ENCODE results near the gene JDP2. TPM values are rescaled to one million over a fixed set of nuclear protein-coding genes. Genes with fewer than 3 reads are reported as not detected.

JDP2 gene
- total and polyA plus RNA-seq, 2 of the 4 experiments (the other 2 are of a cell fraction), result 35.7 to 38.4 TPM

GRCh38 chr14:75501080-75501479, 73.3 kb downstream of the JDP2 start:
- dilution Hi-C loops (cut with HindIII; ENCODE audit: low sequenced_read_pairs, unreplicated experiment), result no loop called here
- DNase-seq, result no peak
- no peak overlapping the region for H2AK5ac ChIP-seq (ENCODE audit: low read depth, low read length)
- H3K56ac ChIP-seq (ENCODE audit: extremely low read depth, insufficient read depth, low read length), result no peak overlapping the region
- no peak for TF ChIP-seq POLR2A (IDR thresholded peaks at IDR 0.05; ENCODE audit: low read depth, low read length)
- TF ChIP-seq ELK1 (IDR thresholded peaks at IDR 0.05; ENCODE audit: borderline replicate concordance, low read depth, low read length), result no peak
- no peak for TF ChIP-seq MAFK (IDR thresholded peaks at IDR 0.05; ENCODE audit: low read depth, low read length)
- no peak for TF ChIP-seq BHLHE40 (IDR thresholded peaks at IDR 0.05; ENCODE audit: low read depth, low read length)
- TF ChIP-seq RCOR1 (IDR thresholded peaks at IDR 0.05; ENCODE audit: insufficient replicate concordance, low read length), result no peak
- no peak for TF ChIP-seq MXI1 (IDR thresholded peaks at IDR 0.05; ENCODE audit: borderline replicate concordance, low read depth, low read length)
- TF ChIP-seq SMC3 (IDR thresholded peaks at IDR 0.05; ENCODE audit: low read depth, low read length), result no peak
- TF ChIP-seq RAD21 (IDR thresholded peaks at IDR 0.05; ENCODE audit: low read length), result no peak
- TF ChIP-seq USF2 (IDR thresholded peaks at IDR 0.05; ENCODE audit: low read depth, low read length), result no peak
- no peak for TF ChIP-seq NFE2L2 (IDR thresholded peaks at IDR 0.05; ENCODE audit: low read depth, low read length)
- TF ChIP-seq MAZ (IDR thresholded peaks at IDR 0.05; ENCODE audit: borderline replicate concordance, low read depth, low read length), result no peak
- TF ChIP-seq CTCF (conservative IDR thresholded peaks at IDR 0.05; ENCODE audit: low read depth, low read length), result no peak
- no peak for TF ChIP-seq RFX5 (IDR thresholded peaks at IDR 0.05; ENCODE audit: low read depth, low read length)
- TF ChIP-seq CEBPB (IDR thresholded peaks at IDR 0.05; ENCODE audit: low read depth, low read length), result no peak
- TF ChIP-seq FOS (IDR thresholded peaks at IDR 0.05; ENCODE audit: low read depth, low read length), result no peak
- TF ChIP-seq CHD1 (IDR thresholded peaks at IDR 0.05; ENCODE audit: low read depth, low read length), result no peak
- H3K9ac ChIP-seq (ENCODE audit: low read depth, low read length), result no peak overlapping the region
- no peak overlapping the region for H3K14ac ChIP-seq (replicated peaks; ENCODE audit: low read depth, low read length)
- H2AK9ac ChIP-seq (replicated peaks; ENCODE audit: low read depth, low read length, poor library complexity), result no peak overlapping the region
- H3K9me1 ChIP-seq (ENCODE audit: insufficient read depth, low read length), result no peaks in the 10 kb centered on the region
- H3K27me3 ChIP-seq (ENCODE audit: control insufficient read depth, insufficient read depth, low read length), result peaks cover 4% of the 10 kb centered on the region; the same call in 1 of the 2 replicates
- no peak overlapping the region for H3K4ac ChIP-seq (ENCODE audit: low read depth, low read length)
- in situ Hi-C loops (cut with MboI; ENCODE audit: low sequenced_read_pairs), result no loop called here
- H4K5ac ChIP-seq (ENCODE audit: low read depth, low read length), result no peak overlapping the region
- POLR2A ChIA-PET (ENCODE audit: unreplicated experiment), result no interaction called here
- no peak overlapping the region for H2BK15ac ChIP-seq (ENCODE audit: low read depth, low read length)
- H3K9me3 ChIP-seq (ENCODE audit: control insufficient read depth, insufficient read depth, low read length), result no peaks in the 10 kb centered on the region
- no peak overlapping the region for H4K91ac ChIP-seq (ENCODE audit: insufficient read depth, low read depth, low read length)
- H2AFZ ChIP-seq (replicated peaks; ENCODE audit: low read length, poor library complexity), result no peak overlapping the region
- no peaks in the 10 kb centered on the region for H3K36me3 ChIP-seq (ENCODE audit: control insufficient read depth, insufficient read depth, low read length)
- no peak overlapping the region for H3K18ac ChIP-seq (ENCODE audit: low read depth, low read length)
- H3K27ac ChIP-seq (ENCODE audit: insufficient read depth, low read length), result no peak overlapping the region
- no peak overlapping the region for H3K4me2 ChIP-seq (ENCODE audit: low read depth, low read length)
- no TSS peak for BruUV-seq (replicated peaks)
- ATAC-seq (ENCODE audit: low read depth), result no peak
- no peaks in the 10 kb centered on the region for H3K79me1 ChIP-seq (ENCODE audit: low read depth in 1 of 2, low read length in 2 of 2)
- no peak overlapping the region for H2BK5ac ChIP-seq (ENCODE audit: low read depth, low read length, poor library complexity, severe bottlenecking)
- H4K20me1 ChIP-seq (ENCODE audit: insufficient read depth, low read length), result no peaks in the 10 kb centered on the region
- no peaks in the 10 kb centered on the region for H3K4me1 ChIP-seq (ENCODE audit: control insufficient read depth, insufficient read depth, low read length)
- H2BK20ac ChIP-seq (ENCODE audit: low read depth, low read length), result no peak overlapping the region
- WGBS, 2 experiments (ENCODE audit: extremely low coverage in 2 of 2, insufficient read length in 1 of 2), result no CpG with 5 or more reads among the region's 3 CpGs
- H3K4me3 ChIP-seq (ENCODE audit: insufficient read depth, low read depth, low read length), result no peak overlapping the region
- intact Hi-C loops (cut with micrococcal nuclease), result no loop called here
- H2BK120ac ChIP-seq (ENCODE audit: low read depth, low read length), result no peak overlapping the region
- CTCF ChIA-PET, result interaction anchor here (0.5 to 0.6 kb wide), 2 partner anchors 218 to 271 kb away, joined by 3 read pairs; no protein-coding TSS in a partner anchor
- H3K23ac ChIP-seq (ENCODE audit: low read depth, low read length), result no peak overlapping the region
- H4K8ac ChIP-seq (ENCODE audit: low read depth in 2 of 2, low read length in 2 of 2), result no peak overlapping the region
